Gastrocnemius medialis (tissue), 4 donors: Measurements from ENCODE around the gene CT47C1.

Experiments
- CTCF ChIP-seq, 5 experiments: fragments of 450-650 bp in 3 of 5; fragments of 200-600 bp in 2 of 5; sonication (generic) in 2 of 5; IDR thresholded peaks in 4 of 5; conservative IDR thresholded peaks in 1 of 5; 1 replicate in 4 of 5; 2 replicates in 1 of 5; pipeline ENCODE4 v1.5.1; 2016 to 2019; ENCODE audit warnings: antibody characterized with exemption in 5 of 5, mild to moderate bottlenecking in 3 of 5, moderate library complexity in 3 of 5
- POLR2A ChIP-seq, 2 donors: fragments of 450-650 bp; IDR thresholded peaks; one replicate each; pipeline ENCODE4 v1.6.1; 2017; ENCODE audit warnings: antibody characterized with exemption in 2 of 2, mild to moderate bottlenecking in 2 of 2, moderate library complexity in 2 of 2

GRCh38 chrX:119036107-119037029, 36.4 kb upstream of the CT47C1 start:
- TF ChIP-seq CTCF (IDR thresholded peaks at IDR 0.05 in 4 of 5, conservative IDR thresholded peaks at IDR 0.05 in 1 of 5) (no peak), POLR2A (IDR thresholded peaks at IDR 0.05) (no peak)
